Cardiac muscle cell (in vitro differentiated cells and primary cell): ENCODE data around the gene TRPC4AP. TPM values are rescaled to one million over a fixed set of nuclear protein-coding genes. Genes with fewer than 3 reads are reported as not detected.

Experiments
- DNase-seq, 2 donors: peaks; one replicate each; pipeline versions ENCODE4 v3.0.0 to v3.0.0-alpha.2; 2010 to 2017; ENCODE audit warnings: low read depth in 1 of 2, low spot score in 1 of 2
- H3K27ac ChIP-seq: fragments of 200-600 bp; sonication (generic); 2 replicates; pipeline ENCODE4 v1.5.1; 2016
- H3K27me3 ChIP-seq: fragments of 200-600 bp; sonication (generic); 2 replicates; pipeline ENCODE4 v1.6.0; 2016; ENCODE audit warnings: control low read depth
- H3K36me3 ChIP-seq: fragments of 200-600 bp; sonication (generic); 2 replicates; pipeline ENCODE4 v1.5.1; 2016; ENCODE audit warnings: control low read depth
- H3K4me1 ChIP-seq: fragments of 200-600 bp; sonication (generic); 2 replicates; pipeline ENCODE4 v1.8.1; 2017; ENCODE audit warnings: low read depth, mild to moderate bottlenecking, mixed run types
- H3K4me3 ChIP-seq: fragments of 200-600 bp; sonication (generic); 2 replicates; pipeline ENCODE4 v1.5.1; 2016; ENCODE audit warnings: mild to moderate bottlenecking
- H3K9me3 ChIP-seq: fragments of 200-600 bp; sonication (generic); 2 replicates; pipeline ENCODE4 v1.5.1; 2017; ENCODE audit warnings: low read depth, mild to moderate bottlenecking, control low read depth
- CTCF ChIP-seq: IDR thresholded peaks from 2 replicates; pipeline ENCODE4 v1.5.1; 2012; ENCODE audit warnings: low read depth, mild to moderate bottlenecking, low read length
- polyA plus RNA-seq: library from polyadenylated mRNA; unstranded; fragments of >200 nt; fragmentation: Nextera tagmentation; extraction: Ambion mirVana; gene quantifications from 2 replicates; pipeline ENCODE4 v1.2.1, GENCODE V29; 2016
- total RNA-seq: library from RNA; depleted of rRNA; stranded (reverse); fragments of >200 nt; gene quantifications from 2 replicates; pipeline ENCODE4 v1.2.3, GENCODE V29; 2016

The TRPC4AP gene
- total and polyA plus RNA-seq, 2 experiments from 2014 or later = 120 to 123 TPM

GRCh38 chr20:35000311-35000921 is 92.2 kb downstream of the TRPC4AP start:
- no peak for DNase-seq
- Histone ChIP-seq H3K27ac (peak overlapping the region; percentile 17), H3K4me1 (no peaks in the 10 kb centered on the region), H3K36me3 (peaks cover 78% of the 10 kb centered on the region), H3K9me3 (no peaks in the 10 kb centered on the region), H3K4me3 (no peak overlapping the region), H3K27me3 (no peaks in the 10 kb centered on the region)
- no peak for TF ChIP-seq CTCF

GRCh38 chr20:34999782-35000181 is 92.8 kb downstream of the TRPC4AP start:
- H3K4me1 ChIP-seq = no peaks in the 10 kb centered on the region
- peaks cover 78% of the 10 kb centered on the region for H3K36me3 ChIP-seq
- H3K27ac ChIP-seq = peak overlapping the region; percentile 38
- H3K9me3 ChIP-seq = no peaks in the 10 kb centered on the region
- no peaks in the 10 kb centered on the region for H3K27me3 ChIP-seq
- TF ChIP-seq CTCF = no peak
- no peak for DNase-seq
- no peak overlapping the region for H3K4me3 ChIP-seq

GRCh38 chr20:34999021-34999451 is 93.6 kb downstream of the TRPC4AP start:
- Histone ChIP-seq H3K4me1 (no peaks in the 10 kb centered on the region), H3K27ac (peak overlapping the region; percentile 38), H3K4me3 (no peak overlapping the region), H3K9me3 (no peaks in the 10 kb centered on the region), H3K36me3 (peaks cover 75% of the 10 kb centered on the region), H3K27me3 (no peaks in the 10 kb centered on the region)
- no peak for DNase-seq
- TF ChIP-seq CTCF = no peak

- Histone ChIP-seq H3K4me3 (no peak overlapping the region), H3K27me3 (no peaks in the 10 kb centered on the region), H3K9me3 (no peaks in the 10 kb centered on the region), H3K27ac (peak overlapping the region; percentile 38), H3K36me3 (peaks cover 78% of the 10 kb centered on the region), H3K4me1 (no peaks in the 10 kb centered on the region)
- no peak for TF ChIP-seq CTCF
- no peak for DNase-seq
These were observed 94.2 kb downstream of the TRPC4AP start for GRCh38 chr20:34998331-34998950.

GRCh38 chr20:34997774-34998173 is 94.8 kb downstream of the TRPC4AP start:
- peaks cover 79% of the 10 kb centered on the region for H3K36me3 ChIP-seq
- no peak for TF ChIP-seq CTCF

More at GRCh38 chr20:34997774-34998173, 94.8 kb downstream of the TRPC4AP start:
- DNase-seq = no peak
- Histone ChIP-seq H3K27me3 (no peaks in the 10 kb centered on the region), H3K4me1 (no peaks in the 10 kb centered on the region), H3K27ac (peak overlapping the region; percentile 38), H3K4me3 (no peak overlapping the region), H3K9me3 (no peaks in the 10 kb centered on the region)
